Retinal pigment epithelial cell (primary cell): ENCODE results near the gene RDM1.

Source experiments
- DNase-seq: peaks from one replicate; pipeline ENCODE4 v3.0.0-alpha.2; 2010; ENCODE audit warnings: low read depth
- H3K4me3 ChIP-seq: 2 replicates; pipeline ENCODE4 v1.5.1; 2011; ENCODE audit warnings: mild to moderate bottlenecking, low read length, control low read depth, moderate library complexity
- TF ChIP-seq, protein P1 (sequence below): conservative IDR thresholded peaks from 2 replicates; pipeline ENCODE4 v1.5.1; 2011; ENCODE audit warnings: low read depth, low read length, control low read depth, inconsistent platforms

RDM1 gene

DNA sequence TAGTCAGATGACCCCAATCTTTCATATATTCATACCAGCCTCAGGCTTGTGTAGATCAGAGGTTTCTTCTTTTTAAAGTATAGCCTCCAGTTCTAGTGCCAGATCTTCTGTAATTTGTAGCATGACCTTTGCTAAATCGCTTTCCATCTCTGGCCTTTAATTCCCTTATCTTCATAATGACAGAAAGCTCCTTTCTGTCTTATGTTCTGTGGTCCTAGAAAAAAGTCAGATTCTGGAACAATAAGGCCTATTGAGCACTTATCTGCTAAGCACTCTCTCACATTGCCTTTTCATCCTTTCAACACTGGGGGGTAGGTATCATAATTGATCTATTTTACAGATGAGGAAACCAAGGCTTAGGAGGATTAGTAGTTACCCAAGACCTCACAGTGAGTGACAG, 41.5 kb upstream of the RDM1 start:
- TF ChIP-seq, protein P1, sequence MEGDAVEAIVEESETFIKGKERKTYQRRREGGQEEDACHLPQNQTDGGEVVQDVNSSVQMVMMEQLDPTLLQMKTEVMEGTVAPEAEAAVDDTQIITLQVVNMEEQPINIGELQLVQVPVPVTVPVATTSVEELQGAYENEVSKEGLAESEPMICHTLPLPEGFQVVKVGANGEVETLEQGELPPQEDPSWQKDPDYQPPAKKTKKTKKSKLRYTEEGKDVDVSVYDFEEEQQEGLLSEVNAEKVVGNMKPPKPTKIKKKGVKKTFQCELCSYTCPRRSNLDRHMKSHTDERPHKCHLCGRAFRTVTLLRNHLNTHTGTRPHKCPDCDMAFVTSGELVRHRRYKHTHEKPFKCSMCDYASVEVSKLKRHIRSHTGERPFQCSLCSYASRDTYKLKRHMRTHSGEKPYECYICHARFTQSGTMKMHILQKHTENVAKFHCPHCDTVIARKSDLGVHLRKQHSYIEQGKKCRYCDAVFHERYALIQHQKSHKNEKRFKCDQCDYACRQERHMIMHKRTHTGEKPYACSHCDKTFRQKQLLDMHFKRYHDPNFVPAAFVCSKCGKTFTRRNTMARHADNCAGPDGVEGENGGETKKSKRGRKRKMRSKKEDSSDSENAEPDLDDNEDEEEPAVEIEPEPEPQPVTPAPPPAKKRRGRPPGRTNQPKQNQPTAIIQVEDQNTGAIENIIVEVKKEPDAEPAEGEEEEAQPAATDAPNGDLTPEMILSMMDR, result no peak
- DNase-seq, result no peak
- H3K4me3 ChIP-seq, result no peak overlapping the region

DNA sequence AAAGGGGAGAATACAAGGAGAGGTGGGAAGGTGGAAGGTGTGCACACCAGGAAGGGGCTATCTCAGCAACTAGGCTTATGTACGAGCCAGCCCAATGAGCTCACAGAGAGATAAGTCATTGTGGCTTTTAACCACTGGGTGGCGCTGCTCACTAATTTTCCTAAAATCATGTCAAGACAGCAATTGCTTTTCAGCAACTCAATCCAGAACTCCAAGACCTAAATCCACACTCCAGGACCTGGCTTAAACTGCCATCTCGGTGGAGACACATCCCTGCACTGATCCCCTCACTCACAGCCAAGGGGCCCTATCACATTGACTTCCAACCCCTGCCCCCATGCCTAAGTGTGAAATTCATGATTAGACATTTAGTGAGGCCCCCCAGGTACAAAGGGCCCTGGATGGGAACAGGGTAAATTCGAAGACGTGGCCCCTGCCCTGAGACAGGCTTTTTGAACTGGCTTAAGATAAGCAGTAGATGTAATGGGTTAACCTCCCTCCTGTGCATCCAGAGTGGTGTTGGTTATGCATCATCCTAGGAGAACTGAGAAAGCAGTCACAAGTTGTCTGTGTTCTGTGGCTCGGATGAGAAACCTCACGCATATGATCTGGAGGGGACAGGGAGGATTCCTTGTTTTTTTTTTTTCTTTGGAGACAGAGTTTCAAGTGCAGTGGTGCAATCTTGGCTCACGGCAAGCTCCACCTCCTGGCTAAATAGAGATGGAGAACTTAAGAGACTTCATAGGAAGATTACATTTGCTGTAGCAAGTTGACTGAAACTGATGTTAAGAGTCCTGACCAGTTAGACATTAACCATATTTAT, 39.2 kb upstream of the RDM1 start:
- TF ChIP-seq, protein P1, result peak; percentile 78
- no peak overlapping the region for H3K4me3 ChIP-seq
- DNase-seq, result peak; percentile 9

DNA sequence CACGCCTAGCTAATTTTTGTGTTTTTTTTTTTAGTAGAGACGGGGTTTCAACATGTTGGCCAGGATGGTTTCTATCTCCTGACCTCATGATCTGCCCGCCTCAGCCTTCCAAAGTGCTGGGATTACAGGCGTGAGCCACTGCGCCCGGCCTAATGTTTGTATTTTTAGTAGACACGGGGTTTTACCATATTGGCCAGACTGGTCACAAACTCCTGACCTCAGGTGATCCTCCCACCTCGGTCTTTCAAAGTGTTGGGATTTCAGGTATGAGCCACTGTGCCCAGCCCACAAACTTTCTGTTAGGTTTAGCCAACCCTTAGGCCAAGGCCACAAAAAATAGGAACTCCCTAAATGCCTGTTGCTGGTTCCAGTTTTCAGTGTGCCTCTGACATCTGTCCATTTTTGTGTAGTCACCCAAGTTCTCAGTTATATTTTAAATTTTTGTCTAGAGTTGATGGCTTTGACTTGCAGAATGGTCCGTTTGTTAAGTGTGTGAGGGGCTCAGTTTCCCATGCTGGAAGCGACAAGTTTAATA, 38.0 kb upstream of the RDM1 start:
- TF ChIP-seq, protein P1, result no peak
- no peak for DNase-seq
- H3K4me3 ChIP-seq, result no peak overlapping the region

DNA sequence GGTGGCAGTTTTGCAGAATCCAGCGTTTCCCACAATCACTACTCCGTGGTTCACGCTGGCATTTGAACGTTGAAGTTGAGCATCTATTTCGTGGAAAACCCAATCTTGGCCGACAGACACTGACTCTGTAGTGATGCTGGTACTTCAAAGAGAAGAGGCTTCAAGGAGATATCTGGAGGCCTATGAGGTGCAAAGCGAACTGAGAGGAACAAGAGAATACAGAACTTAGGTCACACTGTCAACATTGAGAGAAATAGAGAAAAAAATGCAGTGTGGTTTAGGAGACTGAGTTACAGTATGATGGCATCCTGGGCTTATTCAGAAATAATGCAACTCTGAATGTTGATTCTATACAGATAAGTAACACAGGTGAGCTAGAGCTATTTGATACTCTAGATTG, 34.7 kb upstream of the RDM1 start:
- TF ChIP-seq, protein P1, result no peak
- no peak overlapping the region for H3K4me3 ChIP-seq
- no peak for DNase-seq

DNA sequence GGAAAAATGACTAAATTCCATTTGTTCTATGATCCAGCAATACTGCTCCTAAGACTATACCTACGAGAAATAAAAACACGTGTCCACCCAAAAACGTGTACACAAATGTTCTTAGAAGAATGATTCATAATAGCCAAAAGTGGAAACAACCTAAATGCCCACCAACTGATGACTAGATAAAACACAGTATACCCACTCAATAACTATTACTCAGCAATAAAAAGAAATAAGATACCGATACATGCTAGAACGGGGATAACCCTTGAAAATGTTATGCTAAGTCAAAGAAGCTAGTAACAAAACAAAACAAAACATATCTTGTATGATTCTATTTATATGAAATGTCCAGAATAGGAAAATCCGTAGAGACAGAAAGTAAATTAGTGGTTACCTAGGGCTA, 33.1 kb upstream of the RDM1 start:
- no peak for DNase-seq
- no peak overlapping the region for H3K4me3 ChIP-seq
- TF ChIP-seq, protein P1, result no peak

DNA sequence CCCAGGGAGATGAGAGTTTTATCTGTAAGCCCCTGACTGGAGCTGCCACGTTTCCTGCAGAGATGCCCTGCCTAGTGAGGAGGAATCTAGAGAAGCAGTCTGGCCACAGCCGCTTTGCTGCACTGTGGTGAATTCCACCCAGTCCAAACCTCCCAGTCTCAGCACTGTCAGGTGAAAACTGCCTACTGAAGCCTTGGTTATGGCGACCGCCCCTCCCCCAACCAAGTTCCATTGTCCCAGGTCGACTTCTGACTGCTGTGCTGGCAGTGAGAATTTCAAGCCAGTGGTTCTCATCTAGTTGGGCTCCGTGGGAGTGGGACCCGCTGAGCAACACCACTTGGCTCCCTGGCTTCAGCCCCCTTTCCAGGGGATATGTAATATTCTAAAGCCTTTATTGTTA, 23.1 kb upstream of the RDM1 start:
- TF ChIP-seq, protein P1, result no peak
- no peak overlapping the region for H3K4me3 ChIP-seq
- no peak for DNase-seq

DNA sequence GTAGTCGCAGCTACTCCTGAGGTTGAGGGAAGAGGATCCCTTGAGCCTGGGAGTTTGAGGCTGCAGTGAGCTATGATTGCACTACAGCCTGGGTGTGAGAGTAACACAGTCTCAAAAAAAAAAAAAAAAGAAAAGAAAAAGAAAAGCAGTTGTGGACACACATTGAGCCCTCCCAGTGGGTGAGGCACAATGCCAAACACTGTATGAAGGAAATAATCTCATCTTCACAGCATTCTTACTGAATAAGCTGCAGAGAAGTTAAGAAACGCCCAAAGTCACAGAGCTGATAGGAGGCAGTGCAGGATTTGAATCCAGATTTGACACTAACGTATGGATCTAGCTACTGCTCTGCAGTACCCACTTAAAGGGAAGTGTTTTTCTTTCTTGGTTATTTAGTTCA, 18.8 kb upstream of the RDM1 start:
- no peak overlapping the region for H3K4me3 ChIP-seq
- TF ChIP-seq, protein P1, result no peak
- DNase-seq, result no peak
